ENCODE results near the gene CYP26C1.

DNA sequence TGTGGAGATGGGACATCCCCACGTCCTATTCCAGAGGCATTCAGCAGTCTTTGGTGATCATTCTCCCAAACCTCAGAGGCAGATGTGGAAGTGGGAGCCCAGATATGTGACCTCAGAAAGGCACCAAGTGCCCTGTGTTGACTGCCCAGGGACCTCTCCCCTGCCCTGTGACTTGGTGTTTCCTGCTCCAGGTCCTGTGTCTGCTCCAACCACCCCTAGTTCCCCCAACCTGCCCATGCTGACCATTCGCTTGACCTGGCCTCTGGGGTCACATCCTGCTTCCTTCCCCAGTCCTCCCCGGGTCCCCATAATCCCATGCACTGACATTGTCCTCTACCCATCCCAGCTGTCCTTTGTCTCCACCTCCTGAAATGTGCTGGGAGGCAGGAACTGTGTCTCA lies 20.7 kb downstream of the CYP26C1 start:
- TF ChIP-seq, protein P1, sequence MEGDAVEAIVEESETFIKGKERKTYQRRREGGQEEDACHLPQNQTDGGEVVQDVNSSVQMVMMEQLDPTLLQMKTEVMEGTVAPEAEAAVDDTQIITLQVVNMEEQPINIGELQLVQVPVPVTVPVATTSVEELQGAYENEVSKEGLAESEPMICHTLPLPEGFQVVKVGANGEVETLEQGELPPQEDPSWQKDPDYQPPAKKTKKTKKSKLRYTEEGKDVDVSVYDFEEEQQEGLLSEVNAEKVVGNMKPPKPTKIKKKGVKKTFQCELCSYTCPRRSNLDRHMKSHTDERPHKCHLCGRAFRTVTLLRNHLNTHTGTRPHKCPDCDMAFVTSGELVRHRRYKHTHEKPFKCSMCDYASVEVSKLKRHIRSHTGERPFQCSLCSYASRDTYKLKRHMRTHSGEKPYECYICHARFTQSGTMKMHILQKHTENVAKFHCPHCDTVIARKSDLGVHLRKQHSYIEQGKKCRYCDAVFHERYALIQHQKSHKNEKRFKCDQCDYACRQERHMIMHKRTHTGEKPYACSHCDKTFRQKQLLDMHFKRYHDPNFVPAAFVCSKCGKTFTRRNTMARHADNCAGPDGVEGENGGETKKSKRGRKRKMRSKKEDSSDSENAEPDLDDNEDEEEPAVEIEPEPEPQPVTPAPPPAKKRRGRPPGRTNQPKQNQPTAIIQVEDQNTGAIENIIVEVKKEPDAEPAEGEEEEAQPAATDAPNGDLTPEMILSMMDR (conservative IDR thresholded peaks at IDR 0.05; ENCODE audit: low read length) = no peak
- TF ChIP-seq EZH2phosphoT487 (IDR thresholded peaks at IDR 0.05; ENCODE audit: borderline replicate concordance, low read depth, low read length) = no peak

Data from OCI-LY7 (cell line).